ACC112 (cell line): ENCODE measurements around the gene RNGTT.

Experiments
- H2AFZ ChIP-seq: fragments of 200-600 bp; sonication (generic); one replicate; pipeline ENCODE4 v1.6.0; 2017; ENCODE audit warnings: antibody characterized with exemption, low read length; ENCODE audit not compliant: unreplicated experiment
- H3K27ac ChIP-seq: fragments of 200-600 bp; sonication (generic); 2 replicates; pipeline ENCODE4 v1.5.1; 2014; ENCODE audit warnings: low read depth, mild to moderate bottlenecking, antibody characterized with exemption, low read length, moderate library complexity
- H3K27me3 ChIP-seq: fragments of 200-600 bp; sonication (generic); 2 replicates; pipeline ENCODE4 v1.6.1; 2014; ENCODE audit warnings: mild to moderate bottlenecking, antibody characterized with exemption, low read length, moderate library complexity, mixed read lengths; ENCODE audit not compliant: insufficient read depth
- H3K36me3 ChIP-seq: fragments of 200-600 bp; sonication (generic); 2 replicates; pipeline ENCODE4 v1.6.1; 2016; ENCODE audit warnings: mild to moderate bottlenecking, antibody characterized with exemption, low read length, moderate library complexity, mixed read lengths; ENCODE audit not compliant: insufficient read depth
- H3K4me1 ChIP-seq: fragments of 200-600 bp; sonication (generic); one replicate; pipeline ENCODE4 v1.6.1; 2016; ENCODE audit warnings: low read length, mixed read lengths; ENCODE audit not compliant: insufficient read depth, unreplicated experiment, control insufficient read depth
- H3K4me3 ChIP-seq: fragments of 200-600 bp; sonication (generic); 2 replicates; pipeline ENCODE4 v1.5.1; 2014; ENCODE audit warnings: mild to moderate bottlenecking, low read depth, low read length
- H3K79me2 ChIP-seq: fragments of 200-600 bp; sonication (generic); one replicate; pipeline ENCODE4 v1.6.0; 2016; ENCODE audit warnings: low read length; ENCODE audit not compliant: control insufficient read depth, unreplicated experiment, insufficient read depth

The RNGTT gene

GRCh38 chr6:88963139-88964090 is at the start of gene RNGTT:
TSS of gene RNGTT (minus strand) at chr6:88963618. CDS start at chr6:88963409, 209 bp downstream.
- Histone ChIP-seq H3K27ac (peak within 1 kb of the TSS; percentile 57), H3K4me1 (no peaks in the 10 kb centered on the region), H3K4me3 (peak within 1 kb of the TSS; percentile 96), H2AFZ (peak within 1 kb of the TSS; percentile 100), H3K36me3 (no peaks in the 10 kb centered on the region), H3K27me3 (no peaks in the 10 kb centered on the region), H3K79me2 (peaks cover 45% of the 10 kb centered on the region)

DNA sequence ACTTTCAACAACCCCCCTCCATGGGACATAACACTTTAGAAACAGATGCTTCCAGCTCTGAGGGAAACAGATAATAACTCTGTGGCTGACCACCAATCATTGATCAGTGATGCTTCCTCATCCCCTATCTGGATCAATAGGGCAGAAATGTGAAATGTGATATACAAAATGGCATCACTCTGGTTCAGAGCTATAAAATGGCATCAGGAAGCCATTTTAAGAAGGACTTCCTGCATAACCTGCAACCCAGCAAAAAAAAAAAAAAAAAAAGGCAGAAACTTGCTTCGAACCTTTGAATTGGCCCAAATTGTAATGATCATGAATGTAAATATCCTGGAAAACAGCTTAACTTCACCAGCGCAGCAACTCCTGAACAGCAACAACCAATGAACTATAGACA is 48.0 kb upstream of the RNGTT start:
- H3K27me3 ChIP-seq: no peaks in the 10 kb centered on the region
- no peaks in the 10 kb centered on the region for H3K36me3 ChIP-seq
- no peak overlapping the region for H3K27ac ChIP-seq
- no peaks in the 10 kb centered on the region for H3K4me1 ChIP-seq
- H2AFZ ChIP-seq: no peak overlapping the region
- H3K4me3 ChIP-seq: no peak overlapping the region
- H3K79me2 ChIP-seq: no peaks in the 10 kb centered on the region

DNA sequence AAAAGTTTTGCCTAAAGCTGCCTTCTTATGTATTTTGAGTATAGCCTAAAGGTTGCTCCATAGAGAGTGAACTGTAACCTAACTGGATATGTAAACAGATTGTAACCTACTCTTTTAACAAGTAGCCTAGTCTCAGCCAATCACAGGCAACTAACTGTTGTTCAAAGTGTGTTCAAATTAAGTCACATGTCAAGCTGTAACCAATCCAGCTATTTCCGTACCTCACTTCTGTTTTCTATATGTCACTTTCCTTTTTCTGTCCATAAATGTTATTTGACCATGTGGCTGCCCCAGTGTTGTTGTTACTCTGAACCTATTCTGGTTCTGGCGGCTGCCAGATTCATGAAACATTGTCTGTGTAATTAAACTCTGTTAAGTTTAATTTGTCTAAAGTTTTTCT is 47.4 kb upstream of the RNGTT start:
- H3K4me3 ChIP-seq: no peak overlapping the region
- H3K4me1 ChIP-seq: no peaks in the 10 kb centered on the region
- H2AFZ ChIP-seq: no peak overlapping the region
- H3K36me3 ChIP-seq: no peaks in the 10 kb centered on the region
- no peak overlapping the region for H3K27ac ChIP-seq
- H3K79me2 ChIP-seq: no peaks in the 10 kb centered on the region
- H3K27me3 ChIP-seq: no peaks in the 10 kb centered on the region

GRCh38 chr6:89009624-89010059 is 46.2 kb upstream of the RNGTT start:
- no peak overlapping the region for H3K27ac ChIP-seq
- H3K36me3 ChIP-seq: no peaks in the 10 kb centered on the region
- no peak overlapping the region for H2AFZ ChIP-seq
- no peaks in the 10 kb centered on the region for H3K27me3 ChIP-seq
- no peaks in the 10 kb centered on the region for H3K79me2 ChIP-seq
- H3K4me3 ChIP-seq: no peak overlapping the region
- H3K4me1 ChIP-seq: no peaks in the 10 kb centered on the region

- no peak overlapping the region for H3K27ac ChIP-seq
- H3K4me1 ChIP-seq: no peaks in the 10 kb centered on the region
- no peaks in the 10 kb centered on the region for H3K27me3 ChIP-seq
- no peak overlapping the region for H2AFZ ChIP-seq
- H3K4me3 ChIP-seq: no peak overlapping the region
- H3K36me3 ChIP-seq: no peaks in the 10 kb centered on the region
- H3K79me2 ChIP-seq: no peaks in the 10 kb centered on the region
Observed at GRCh38 chr6:89008815-89009374, 45.5 kb upstream of the RNGTT start.

GRCh38 chr6:89008001-89008814 is 44.8 kb upstream of the RNGTT start:
- H3K27me3 ChIP-seq: no peaks in the 10 kb centered on the region
- peak overlapping the region; percentile 40 for H2AFZ ChIP-seq
- no peak overlapping the region for H3K4me3 ChIP-seq
- no peaks in the 10 kb centered on the region for H3K79me2 ChIP-seq
- no peak overlapping the region for H3K27ac ChIP-seq
- H3K4me1 ChIP-seq: no peaks in the 10 kb centered on the region
- no peaks in the 10 kb centered on the region for H3K36me3 ChIP-seq

DNA sequence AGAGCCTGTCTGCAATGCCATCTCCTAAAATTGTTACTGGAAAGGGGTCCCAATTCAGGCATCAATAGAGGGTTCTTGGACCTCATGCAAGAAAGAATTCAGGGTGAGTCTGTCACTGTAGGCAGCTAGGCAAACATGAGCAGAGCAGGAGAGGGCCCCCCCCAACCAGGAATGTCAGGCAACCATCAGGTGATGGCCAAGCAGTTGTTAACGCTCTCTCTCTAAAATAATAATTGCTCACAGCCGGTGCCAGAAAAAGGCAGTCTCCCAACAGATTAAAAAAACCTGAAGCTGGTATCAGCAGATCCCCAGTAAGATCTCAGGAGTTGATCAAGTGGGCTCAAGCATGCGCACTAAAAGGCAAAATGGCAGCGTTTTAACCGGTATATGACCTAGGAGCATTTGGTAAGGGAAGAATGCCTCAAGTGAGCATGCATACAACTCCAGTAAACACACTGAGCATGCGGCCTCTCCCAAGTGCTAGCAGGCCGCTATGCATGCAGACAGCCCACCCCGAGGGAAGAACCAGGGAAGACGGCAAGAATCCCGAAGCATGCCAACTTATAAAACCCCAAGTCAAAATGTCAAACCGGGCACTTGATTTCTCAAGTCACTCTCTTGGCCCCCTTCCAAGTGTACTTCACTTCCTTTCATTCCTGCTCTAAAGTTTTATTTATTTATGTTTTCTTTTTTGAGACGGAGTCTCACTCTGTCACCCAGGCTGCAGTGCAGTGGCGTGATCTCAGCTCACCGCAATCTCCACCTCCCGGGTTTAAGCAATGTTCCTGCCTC is 44.0 kb upstream of the RNGTT start:
- H3K4me1 ChIP-seq: no peaks in the 10 kb centered on the region
- H3K4me3 ChIP-seq: no peak overlapping the region
- no peaks in the 10 kb centered on the region for H3K79me2 ChIP-seq
- H3K36me3 ChIP-seq: no peaks in the 10 kb centered on the region
- no peak overlapping the region for H2AFZ ChIP-seq
- no peak overlapping the region for H3K27ac ChIP-seq
- no peaks in the 10 kb centered on the region for H3K27me3 ChIP-seq

GRCh38 chr6:89002523-89002922 is 39.1 kb upstream of the RNGTT start:
- no peaks in the 10 kb centered on the region for H3K79me2 ChIP-seq
- no peak overlapping the region for H3K27ac ChIP-seq
- H2AFZ ChIP-seq: no peak overlapping the region
- no peaks in the 10 kb centered on the region for H3K36me3 ChIP-seq
- H3K27me3 ChIP-seq: no peaks in the 10 kb centered on the region
- no peak overlapping the region for H3K4me3 ChIP-seq
- H3K4me1 ChIP-seq: no peaks in the 10 kb centered on the region

- Histone ChIP-seq H3K4me3 (no peak overlapping the region), H3K27ac (no peak overlapping the region), H3K4me1 (peaks cover 10% of the 10 kb centered on the region), H3K36me3 (no peaks in the 10 kb centered on the region), H3K79me2 (no peaks in the 10 kb centered on the region), H3K27me3 (no peaks in the 10 kb centered on the region), H2AFZ (no peak overlapping the region)
Observed at GRCh38 chr6:88997327-88997726, 33.9 kb upstream of the RNGTT start.
